Omental fat pad (tissue), 4 donors: Measurements from ENCODE around the gene TEAD3. TPM values are rescaled to one million over a fixed set of nuclear protein-coding genes. Genes with fewer than 3 reads are reported as not detected.

Source experiments
- ATAC-seq: fragments of 150-250 bp; one replicate; pipeline ENCODE4 v1.9.1; 2016; ENCODE audit warnings: mild to moderate bottlenecking, moderate library complexity; ENCODE audit not compliant: low FRiP score
- DNase-seq: peaks from one replicate; pipeline ENCODE4 v3.0.0-alpha.2; 2019; ENCODE audit warnings: low spot score
- total RNA-seq, 4 donors: library from RNA; depleted of rRNA; stranded (reverse); fragments of >200 nt; gene quantifications; one replicate each; pipeline ENCODE4 v1.1.0, GENCODE V29; 2016
- TF ChIP-seq, protein P1 (sequence below), 3 donors: fragments of 450-650 bp; IDR thresholded peaks; one replicate each; pipeline ENCODE4 v1.5.1; 2016 to 2017; ENCODE audit warnings: antibody characterized with exemption in 3 of 3, mild to moderate bottlenecking in 3 of 3, moderate library complexity in 2 of 3

Gene TEAD3
- total RNA-seq, 4 donors from 2014 or later: 8.2 to 16.0 (median 14.2) TPM

DNA sequence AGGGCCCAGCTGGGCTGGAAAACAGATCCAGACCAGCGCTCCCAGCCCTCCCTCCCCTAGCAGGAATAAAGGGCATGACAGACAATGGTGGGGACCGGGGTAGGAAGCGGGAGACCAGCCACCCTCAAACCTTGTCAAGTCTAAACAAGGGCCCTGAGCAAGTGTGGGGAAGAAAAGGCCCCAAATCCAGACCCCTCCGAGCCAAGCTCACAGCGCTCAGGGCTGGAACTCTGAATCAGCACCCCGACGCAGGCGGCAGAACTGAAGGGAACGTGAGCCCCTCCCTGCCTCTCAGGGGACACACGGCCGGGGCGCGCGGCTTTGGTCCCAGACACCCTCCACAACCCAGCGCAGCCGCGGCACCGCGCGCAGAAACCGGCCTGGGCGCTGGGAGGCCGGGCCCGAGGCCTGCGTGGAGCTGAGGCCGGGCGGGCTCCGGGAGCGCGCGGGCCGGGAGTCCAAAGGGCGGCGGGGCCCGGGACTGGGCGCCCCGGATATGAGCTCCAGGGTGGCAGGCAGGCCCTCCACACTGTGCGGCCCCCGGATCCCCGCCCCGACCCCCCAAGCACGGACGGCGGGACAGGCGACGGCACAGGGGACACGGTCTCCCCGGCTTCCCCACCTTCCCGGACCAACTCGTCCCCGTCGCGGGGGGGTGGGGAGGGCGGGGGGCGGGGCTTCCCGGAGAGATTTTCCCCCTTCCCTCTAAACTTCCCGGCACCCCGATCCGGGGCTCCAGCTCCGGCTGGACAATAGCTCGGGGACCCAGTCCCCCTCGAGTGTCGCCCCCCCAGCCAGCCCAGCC is 641 bp downstream of the TEAD3 start:
- ATAC-seq (peak; percentile 20), DNase-seq (no peak)
- TF ChIP-seq, protein P1, sequence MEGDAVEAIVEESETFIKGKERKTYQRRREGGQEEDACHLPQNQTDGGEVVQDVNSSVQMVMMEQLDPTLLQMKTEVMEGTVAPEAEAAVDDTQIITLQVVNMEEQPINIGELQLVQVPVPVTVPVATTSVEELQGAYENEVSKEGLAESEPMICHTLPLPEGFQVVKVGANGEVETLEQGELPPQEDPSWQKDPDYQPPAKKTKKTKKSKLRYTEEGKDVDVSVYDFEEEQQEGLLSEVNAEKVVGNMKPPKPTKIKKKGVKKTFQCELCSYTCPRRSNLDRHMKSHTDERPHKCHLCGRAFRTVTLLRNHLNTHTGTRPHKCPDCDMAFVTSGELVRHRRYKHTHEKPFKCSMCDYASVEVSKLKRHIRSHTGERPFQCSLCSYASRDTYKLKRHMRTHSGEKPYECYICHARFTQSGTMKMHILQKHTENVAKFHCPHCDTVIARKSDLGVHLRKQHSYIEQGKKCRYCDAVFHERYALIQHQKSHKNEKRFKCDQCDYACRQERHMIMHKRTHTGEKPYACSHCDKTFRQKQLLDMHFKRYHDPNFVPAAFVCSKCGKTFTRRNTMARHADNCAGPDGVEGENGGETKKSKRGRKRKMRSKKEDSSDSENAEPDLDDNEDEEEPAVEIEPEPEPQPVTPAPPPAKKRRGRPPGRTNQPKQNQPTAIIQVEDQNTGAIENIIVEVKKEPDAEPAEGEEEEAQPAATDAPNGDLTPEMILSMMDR (IDR thresholded peaks at IDR 0.05): no peak

DNA sequence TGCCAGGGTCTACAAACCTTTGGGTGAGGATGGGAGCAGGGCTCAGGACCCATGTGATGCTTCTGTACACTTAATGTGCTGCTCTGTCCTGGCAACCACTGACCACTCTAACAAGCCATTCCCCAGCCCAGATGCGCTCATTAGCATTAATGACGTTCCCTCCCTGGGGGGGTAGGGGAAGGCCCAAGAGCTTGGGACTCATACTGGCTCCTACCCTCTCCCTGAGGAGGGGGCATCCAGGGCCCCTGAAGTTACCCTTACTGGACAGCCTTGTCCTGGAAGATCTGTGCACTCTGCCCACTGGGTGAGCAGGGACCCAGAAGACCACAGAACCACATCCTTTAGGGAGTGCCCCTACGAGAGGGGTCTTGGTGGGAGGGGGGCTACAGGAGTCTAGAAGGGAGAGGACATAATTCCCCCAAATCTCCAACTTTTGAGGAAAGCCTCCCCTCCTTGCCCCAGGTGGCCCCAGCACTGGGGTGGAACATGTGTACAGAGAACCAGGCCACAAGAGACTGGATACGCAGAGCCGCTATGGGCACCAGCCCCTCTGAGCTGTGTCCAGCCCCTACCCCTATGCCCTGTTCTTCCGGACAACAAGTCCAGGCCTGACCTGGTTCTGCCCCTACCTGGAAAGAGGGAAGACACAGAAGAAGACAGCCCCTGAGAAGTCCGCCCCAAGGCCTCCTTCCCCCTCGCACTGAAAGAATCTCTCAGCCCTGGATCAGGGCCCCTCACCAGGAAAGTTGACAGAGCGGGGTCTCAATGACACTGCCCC is 1.4 kb downstream of the TEAD3 start:
- DNase-seq (no peak), ATAC-seq (no peak)

DNA sequence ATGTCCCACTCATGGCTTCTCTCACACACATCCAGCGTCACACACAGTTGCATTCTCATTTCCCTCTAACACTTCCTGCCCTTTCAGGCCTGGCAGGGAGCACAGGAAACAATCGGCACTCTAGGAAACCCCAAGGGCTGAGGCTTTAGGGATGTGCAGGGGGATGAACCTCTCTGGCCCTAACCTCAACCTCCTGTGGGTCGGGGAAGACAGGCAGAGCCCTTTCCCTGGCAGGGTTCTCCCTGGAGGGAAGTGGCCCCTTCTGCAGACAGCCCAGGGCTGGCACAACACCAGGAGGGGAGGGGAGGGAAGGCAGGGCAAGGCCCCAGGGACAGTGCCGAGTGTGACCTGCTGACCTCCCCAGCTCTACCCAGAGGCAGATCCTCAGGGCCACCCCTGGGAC is 2.7 kb downstream of the TEAD3 start:
- TF ChIP-seq, protein P1 (IDR thresholded peaks at IDR 0.05): no peak
- ATAC-seq (no peak), DNase-seq (no peak)

More for the DNA sequence above, 1.4 kb downstream of the TEAD3 start:
- TF ChIP-seq, protein P1 (IDR thresholded peaks at IDR 0.05): no peak

DNA sequence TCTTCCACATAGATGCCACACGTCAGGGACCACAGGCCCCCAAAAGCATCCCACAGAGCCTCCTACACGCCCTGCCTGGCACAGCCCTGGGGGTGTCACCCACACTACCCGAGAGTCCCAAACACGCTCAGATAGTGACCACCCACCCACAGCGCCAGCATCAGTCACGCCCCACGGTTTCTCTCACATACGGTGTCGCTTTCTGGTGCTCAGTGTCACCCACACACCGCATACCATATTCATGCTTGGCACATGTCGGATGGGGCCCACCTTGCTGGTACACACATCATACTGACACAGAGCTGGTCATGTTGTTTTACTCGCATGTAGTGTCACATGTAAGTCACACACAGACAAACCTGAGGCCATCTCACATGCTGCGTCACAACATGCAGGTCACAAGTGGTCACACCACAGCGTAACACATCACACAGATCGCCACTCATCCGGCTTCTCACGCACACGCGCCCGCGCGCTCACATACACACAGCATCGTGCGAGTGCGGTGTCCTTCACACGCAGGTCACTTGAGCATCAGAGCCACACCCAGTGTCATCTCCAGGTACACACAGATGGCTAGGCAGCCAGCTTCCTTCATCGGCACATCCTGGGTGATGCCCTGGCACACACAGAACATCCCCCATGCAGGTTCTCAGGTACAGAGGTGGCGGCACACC is 3.4 kb downstream of the TEAD3 start:
- DNase-seq: no peak
- no peak for ATAC-seq
- TF ChIP-seq, protein P1 (IDR thresholded peaks at IDR 0.05): no peak

DNA sequence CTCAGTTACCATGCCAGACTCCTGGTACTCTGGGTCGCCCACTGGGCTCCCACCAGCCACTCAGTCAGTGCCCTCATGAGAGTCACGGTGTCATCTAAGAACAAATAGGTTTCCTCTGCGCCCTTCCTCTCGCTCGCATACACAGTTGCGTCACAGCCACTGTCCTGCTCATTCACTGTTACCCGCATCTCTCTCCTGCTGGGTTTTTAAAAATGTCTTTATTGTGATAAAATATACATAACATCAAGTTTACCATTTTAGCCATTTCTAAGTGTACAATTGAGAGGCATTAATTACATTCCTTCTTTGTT is 4.0 kb downstream of the TEAD3 start:
- no peak for DNase-seq
- TF ChIP-seq, protein P1 (IDR thresholded peaks at IDR 0.05): no peak
- no peak for ATAC-seq

DNA sequence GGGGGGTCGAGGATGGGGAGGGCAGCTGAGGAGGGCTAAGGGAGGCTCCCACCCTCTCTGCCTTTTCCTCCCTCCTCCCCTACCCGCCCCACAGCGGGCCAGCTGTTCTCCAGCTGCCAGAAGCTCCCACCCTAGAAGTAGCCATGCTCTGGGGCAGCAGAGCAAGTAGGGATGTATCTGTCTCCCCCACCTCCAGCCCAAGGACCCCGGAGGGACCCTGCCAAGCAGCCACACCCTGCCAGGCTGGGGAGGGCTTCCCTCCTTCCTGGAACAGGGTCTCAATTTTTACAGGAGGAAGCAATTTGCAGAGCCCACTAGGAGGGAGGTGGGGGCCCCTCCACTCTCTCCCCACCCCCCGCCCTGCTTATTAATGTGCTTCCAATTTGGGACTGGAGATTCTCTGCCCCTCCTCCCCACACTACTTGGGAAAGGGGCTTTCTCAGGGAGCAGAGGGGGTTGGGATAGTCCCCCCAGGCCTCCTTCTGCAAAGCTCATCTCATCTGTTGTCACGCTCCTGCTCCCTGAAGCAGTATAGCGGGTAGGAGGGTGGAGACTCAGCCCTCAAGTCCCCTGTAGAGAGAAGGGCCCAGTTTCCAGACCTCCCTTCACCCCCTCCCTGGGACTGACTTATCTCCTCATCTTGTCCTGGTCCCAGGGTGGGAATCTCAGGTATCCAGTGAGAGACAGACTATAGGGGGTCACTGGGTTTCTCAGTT is 4.5 kb downstream of the TEAD3 start:
- DNase-seq (no peak), ATAC-seq (no peak)
- TF ChIP-seq, protein P1 (IDR thresholded peaks at IDR 0.05): no peak
